Esophagus squamous epithelium (tissue), 5 donors: ENCODE results near the gene PRKCZ. TPM values are rescaled to one million over a fixed set of nuclear protein-coding genes. Genes with fewer than 3 reads are reported as not detected.
A peak's percentile ranks its signal among the peaks of the same experiment; 100 is the strongest.

Experiments
- DNase-seq: peaks from one replicate; lab custom pipeline; 2025; lab: John Stamatoyannopoulos, UW
- H3K27ac ChIP-seq, 4 donors: fragments of 200-600 bp; sonication (generic); one replicate each; pipeline ENCODE4 v1.5.1; 2016 to 2019; ENCODE audit warnings: mild to moderate bottlenecking in 1 of 4
- H3K27me3 ChIP-seq, 4 donors: fragments of 200-600 bp; sonication (generic); 1 replicate in 3 of 4; 2 replicates in 1 of 4; pipeline versions ENCODE4 v1.5.1 to v1.6.0; 2017 to 2021; ENCODE audit warnings: antibody characterized with exemption in 1 of 4
- H3K36me3 ChIP-seq, 3 donors: fragments of 200-600 bp; sonication (generic); one replicate each; pipeline ENCODE4 v1.5.1; 2016 to 2019
- H3K4me1 ChIP-seq, 3 donors: fragments of 200-600 bp; sonication (generic); one replicate each; pipeline ENCODE4 v1.5.1; 2017 to 2019
- H3K4me3 ChIP-seq, 4 donors: fragments of 200-600 bp; sonication (generic); 1 replicate in 3 of 4; 2 replicates in 1 of 4; pipeline ENCODE4 v1.5.1; 2016 to 2019; ENCODE audit warnings: mild to moderate bottlenecking in 2 of 4, moderate library complexity in 1 of 4
- H3K9me3 ChIP-seq, 3 donors: fragments of 200-600 bp; sonication (generic); one replicate each; pipeline ENCODE4 v1.5.1; 2016 to 2019
- CTCF ChIP-seq, 6 experiments: fragments of 450-650 bp in 4 of 6; fragments of 200-600 bp in 2 of 6; sonication (generic) in 2 of 6; IDR thresholded peaks; one replicate each; pipeline ENCODE4 v1.5.1; 2016 to 2019; ENCODE audit warnings: antibody characterized with exemption in 6 of 6, mild to moderate bottlenecking in 4 of 6, moderate library complexity in 4 of 6
- POLR2A ChIP-seq, 4 donors: fragments of 450-650 bp; IDR thresholded peaks; one replicate each; pipeline ENCODE4 v1.6.1; 2017; ENCODE audit warnings: antibody characterized with exemption in 4 of 4, mild to moderate bottlenecking in 4 of 4, moderate library complexity in 3 of 4
- WGBS, 2 donors: methylation state at CpG; one replicate each; pipeline ENCODE4 v1.1.5; 2018; 5-methylcytosine and 5-hydroxymethylcytosine counted together
- intact Hi-C: fragments of 100-400 bp; cut with DNase I; formaldehyde crosslinking; loops from one replicate; pipeline ENCODE4 v1.15.0; 2022
- total RNA-seq, 4 donors: library from RNA; depleted of rRNA; stranded (reverse); fragments of >200 nt; gene quantifications; one replicate each; pipeline ENCODE4 v1.1.0, GENCODE V29; 2016
- donor health status: DM: yes; HTN: yes; CAD: no.

PRKCZ gene
- total RNA-seq, 4 donors from 2014 or later, result 14.5 to 23.8 (median 17.5) TPM

DNA sequence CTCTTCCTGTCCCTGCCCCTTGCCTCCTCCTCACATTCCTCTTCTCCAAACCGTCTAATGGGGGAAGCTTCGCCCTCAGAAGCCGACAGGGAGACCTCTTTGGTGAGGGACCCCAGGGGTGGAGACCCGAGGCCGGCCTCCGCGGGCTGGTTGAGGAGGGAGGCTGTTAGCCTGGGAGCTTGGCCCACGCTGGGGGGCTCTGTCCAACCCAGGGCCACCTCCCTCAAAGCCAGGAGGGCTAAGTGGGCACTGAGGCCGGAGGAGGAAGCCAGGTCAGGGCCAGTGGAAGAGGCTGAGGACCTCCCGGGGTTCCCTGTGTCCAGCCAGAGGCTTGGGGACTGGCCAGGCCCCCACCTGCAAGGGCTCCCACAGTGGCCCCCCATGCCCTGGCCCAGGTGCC lies 25.8 kb upstream of the PRKCZ start:
- WGBS, 2 donors, result no CpG with 5 or more reads among the region's 10 CpGs
- TF ChIP-seq POLR2A (IDR thresholded peaks at IDR 0.05), result no peak
- TF ChIP-seq CTCF (IDR thresholded peaks at IDR 0.05), result no peak
- no peak for DNase-seq
- Histone ChIP-seq H3K4me1 (peaks cover 6 to 22% (median 9%) of the 10 kb centered on the region in 3 donors), H3K27me3 (peaks cover 7 to 75% (median 15%) of the 10 kb centered on the region in 4 donors), H3K9me3 (no peaks in the 10 kb centered on the region), H3K4me3 (no peak overlapping the region), H3K36me3 (no peaks in the 10 kb centered on the region), H3K27ac (no peak overlapping the region)
- intact Hi-C loops, result no loop called here

DNA sequence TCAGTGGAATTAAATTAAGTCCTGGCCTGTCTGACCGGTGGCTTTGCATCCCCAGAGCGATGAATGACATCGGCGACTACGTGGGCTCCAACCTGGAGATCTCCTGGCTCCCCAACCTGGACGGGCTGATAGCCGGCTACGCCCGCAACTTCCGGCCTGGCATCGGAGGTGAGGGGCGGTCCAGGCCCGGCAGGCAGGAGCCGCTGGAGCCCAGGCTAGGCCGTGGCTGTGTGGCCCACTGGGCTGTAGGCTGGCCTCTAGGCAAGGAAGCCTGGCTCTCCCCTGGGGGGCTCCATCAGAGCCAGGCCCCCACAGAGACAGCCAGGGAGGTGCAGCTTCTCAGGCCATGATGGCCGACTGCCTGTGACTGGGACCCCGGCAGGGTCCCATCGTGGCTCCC lies 25.3 kb upstream of the PRKCZ start:
- Histone ChIP-seq H3K9me3 (no peaks in the 10 kb centered on the region), H3K27me3 (peaks cover 2 to 74% (median 13%) of the 10 kb centered on the region in 4 donors), H3K4me1 (peaks cover 1 to 18% (median 9%) of the 10 kb centered on the region in 3 donors), H3K27ac (no peak overlapping the region), H3K36me3 (no peaks in the 10 kb centered on the region), H3K4me3 (no peak overlapping the region)
- intact Hi-C loops, result no loop called here
- no peak for TF ChIP-seq CTCF (IDR thresholded peaks at IDR 0.05)
- no peak for TF ChIP-seq POLR2A (IDR thresholded peaks at IDR 0.05)
- no peak for DNase-seq
- 44% methylated on average over 3 of the region's 18 CpGs; no CpG with 5 or more reads in 1 of the 2 donors for WGBS, 2 donors

- H3K27me3 ChIP-seq, result peaks cover 0 to 68% (median 7%) of the 10 kb centered on the region in 4 donors
- WGBS, 2 donors, result 48 to 54% methylated on average over 19 to 24 of the region's 39 CpGs
- no peak for DNase-seq
- no peaks in the 10 kb centered on the region for H3K9me3 ChIP-seq
- TF ChIP-seq CTCF (IDR thresholded peaks at IDR 0.05) (no peak), POLR2A (IDR thresholded peaks at IDR 0.05) (no peak)
- H3K27ac ChIP-seq, result peak overlapping the region in 2 of 4 donors; percentile 2 to 10
- peaks cover 0 to 14% (median 9%) of the 10 kb centered on the region in 3 donors for H3K4me1 ChIP-seq
- intact Hi-C loops, result no loop called here
- H3K4me3 ChIP-seq, result peak overlapping the region in 2 of 4 donors; percentile 5 to 46
- H3K36me3 ChIP-seq, result no peaks in the 10 kb centered on the region
These were observed 24.7 kb upstream of the PRKCZ start for GRCh38 chr1:2025491-2025981.

DNA sequence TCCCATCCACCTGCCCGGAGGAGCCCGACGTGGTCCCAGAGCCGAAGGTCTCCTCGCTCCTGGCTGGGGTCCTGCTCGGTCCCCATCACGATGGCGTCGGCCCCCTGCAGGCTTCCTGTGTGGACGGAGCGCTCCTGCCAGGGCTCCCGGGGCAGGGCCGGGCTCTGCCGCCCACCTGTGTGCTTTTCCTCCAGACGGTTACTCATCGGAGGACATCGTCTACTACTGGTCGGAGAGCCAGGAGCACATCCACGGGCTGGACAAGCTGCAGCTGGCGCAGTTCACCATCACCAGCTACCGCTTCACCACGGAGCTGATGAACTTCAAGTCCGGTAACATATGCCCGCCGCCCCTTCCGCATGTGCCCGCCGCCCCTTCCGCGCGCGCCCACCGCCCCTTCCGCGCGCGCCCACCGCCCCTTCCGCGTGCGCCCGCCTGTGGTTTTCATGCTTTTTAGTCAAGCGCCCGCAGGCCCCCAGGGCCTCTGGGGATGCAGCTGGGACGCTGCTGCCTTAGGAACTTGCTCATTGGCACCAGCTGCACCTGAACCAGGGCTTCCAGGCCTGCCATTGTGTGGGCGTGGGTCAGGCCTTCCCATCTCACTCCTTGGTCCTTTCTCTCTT lies 22.1 kb upstream of the PRKCZ start:
- no peaks in the 10 kb centered on the region for H3K9me3 ChIP-seq
- WGBS, 2 donors, result 60 to 73% methylated on average over 1 to 18 of the region's 46 CpGs
- H3K27ac ChIP-seq, result no peak overlapping the region
- H3K27me3 ChIP-seq, result peaks cover 0 to 64% (median 0%) of the 10 kb centered on the region in 4 donors
- peaks cover 0 to 14% (median 9%) of the 10 kb centered on the region in 3 donors for H3K4me1 ChIP-seq
- no peak overlapping the region for H3K4me3 ChIP-seq
- TF ChIP-seq POLR2A (IDR thresholded peaks at IDR 0.05) (no peak), CTCF (IDR thresholded peaks at IDR 0.05) (no peak)
- H3K36me3 ChIP-seq, result no peaks in the 10 kb centered on the region
- DNase-seq, result no peak
- intact Hi-C loops, result no loop called here

- Histone ChIP-seq H3K4me1 (peaks cover 0 to 14% (median 9%) of the 10 kb centered on the region in 3 donors), H3K27ac (no peak overlapping the region), H3K36me3 (no peaks in the 10 kb centered on the region), H3K9me3 (no peaks in the 10 kb centered on the region), H3K27me3 (peaks cover 0 to 64% (median 0%) of the 10 kb centered on the region in 4 donors), H3K4me3 (no peak overlapping the region)
- DNase-seq, result no peak
- TF ChIP-seq POLR2A (IDR thresholded peaks at IDR 0.05) (no peak), CTCF (IDR thresholded peaks at IDR 0.05) (no peak)
- intact Hi-C loops, result no loop called here
- no CpG with 5 or more reads among the region's 26 CpGs for WGBS, 2 donors
These were observed 21.2 kb upstream of the PRKCZ start for GRCh38 chr1:2028870-2029560.
